Nephron (organoid): Measurements from ENCODE around the gene CD40LG.

ENCODE experiments used
- H3K27ac Mint-ChIP-seq, 3 experiments: 2 replicates each; pipeline ENCODE4 v1.8.0; 2020; ENCODE audit warnings: mixed read lengths in 3 of 3, mild to moderate bottlenecking in 2 of 3, moderate library complexity in 1 of 3
- H3K27me3 Mint-ChIP-seq: 2 replicates; pipeline ENCODE4 v1.8.0; 2021; ENCODE audit warnings: low read depth, mild to moderate bottlenecking, moderate library complexity, mixed read lengths
- H3K36me3 Mint-ChIP-seq: 2 replicates; pipeline ENCODE4 v1.8.0; 2020; ENCODE audit warnings: low read depth, mixed read lengths
- H3K4me1 Mint-ChIP-seq: 2 replicates; pipeline ENCODE4 v1.8.0; 2020; ENCODE audit warnings: mixed read lengths
- H3K4me3 Mint-ChIP-seq, 3 experiments: 2 replicates each; pipeline ENCODE4 v1.8.0; 2020; ENCODE audit warnings: mild to moderate bottlenecking in 3 of 3, mixed read lengths in 3 of 3, moderate library complexity in 2 of 3
- H3K9me3 Mint-ChIP-seq: 2 replicates; pipeline ENCODE4 v1.8.0; 2020; ENCODE audit warnings: mixed read lengths
- CTCF ChIP-seq, 3 experiments: fragments of 200-600 bp; sonication (generic); IDR thresholded peaks; one replicate each; pipeline ENCODE4 v1.5.0; 2021; ENCODE audit warnings: antibody characterized with exemption in 3 of 3; ENCODE audit not compliant: unreplicated experiment in 3 of 3

Gene CD40LG

GRCh38 chrX:136647677-136648360 is at the start of gene CD40LG:
CD40LG (plus strand) TSS chrX:136648158; CDS start chrX:136648249, 91 bp downstream.
- no peaks in the 10 kb centered on the region for H3K4me1 Mint-ChIP-seq
- no peaks in the 10 kb centered on the region for H3K27me3 Mint-ChIP-seq
- no peaks in the 10 kb centered on the region for H3K36me3 Mint-ChIP-seq
- no peak for TF ChIP-seq CTCF (IDR thresholded peaks at IDR 0.05; ENCODE audit: unreplicated experiment in 3 of 3)
- H3K9me3 Mint-ChIP-seq, result peaks cover 13% of the 10 kb centered on the region
- H3K27ac Mint-ChIP-seq, result no peak within 1 kb of the TSS
- no peak within 1 kb of the TSS for H3K4me3 Mint-ChIP-seq

GRCh38 chrX:136598631-136599030 is 49.3 kb upstream of the CD40LG start:
- H3K9me3 Mint-ChIP-seq, result peaks cover 12% of the 10 kb centered on the region
- no peak for TF ChIP-seq CTCF (IDR thresholded peaks at IDR 0.05; ENCODE audit: unreplicated experiment in 3 of 3)
- H3K4me1 Mint-ChIP-seq, result no peaks in the 10 kb centered on the region
- H3K27ac Mint-ChIP-seq, result no peak overlapping the region
- H3K4me3 Mint-ChIP-seq, result no peak overlapping the region
- H3K27me3 Mint-ChIP-seq, result no peaks in the 10 kb centered on the region
- H3K36me3 Mint-ChIP-seq, result no peaks in the 10 kb centered on the region

- H3K4me1 Mint-ChIP-seq, result no peaks in the 10 kb centered on the region
- H3K27me3 Mint-ChIP-seq, result no peaks in the 10 kb centered on the region
- peaks cover 6% of the 10 kb centered on the region for H3K9me3 Mint-ChIP-seq
- no peak overlapping the region for H3K4me3 Mint-ChIP-seq
- TF ChIP-seq CTCF (IDR thresholded peaks at IDR 0.05; ENCODE audit: unreplicated experiment in 3 of 3), result no peak
- H3K27ac Mint-ChIP-seq, result no peak overlapping the region
- no peaks in the 10 kb centered on the region for H3K36me3 Mint-ChIP-seq
Measured at GRCh38 chrX:136600059-136600458, 47.9 kb upstream of the CD40LG start.

- no peaks in the 10 kb centered on the region for H3K36me3 Mint-ChIP-seq
- TF ChIP-seq CTCF (IDR thresholded peaks at IDR 0.05; ENCODE audit: unreplicated experiment in 3 of 3), result no peak
- H3K9me3 Mint-ChIP-seq, result peaks cover 10% of the 10 kb centered on the region
- H3K4me3 Mint-ChIP-seq, result no peak overlapping the region
- H3K27me3 Mint-ChIP-seq, result no peaks in the 10 kb centered on the region
- H3K4me1 Mint-ChIP-seq, result no peaks in the 10 kb centered on the region
- H3K27ac Mint-ChIP-seq, result no peak overlapping the region
Measured at GRCh38 chrX:136607236-136607635, 40.7 kb upstream of the CD40LG start.

- H3K4me1 Mint-ChIP-seq, result no peaks in the 10 kb centered on the region
- TF ChIP-seq CTCF (IDR thresholded peaks at IDR 0.05; ENCODE audit: unreplicated experiment in 3 of 3), result no peak
- peaks cover 10% of the 10 kb centered on the region for H3K9me3 Mint-ChIP-seq
- no peak overlapping the region for H3K4me3 Mint-ChIP-seq
- no peak overlapping the region for H3K27ac Mint-ChIP-seq
- H3K27me3 Mint-ChIP-seq, result no peaks in the 10 kb centered on the region
- H3K36me3 Mint-ChIP-seq, result no peaks in the 10 kb centered on the region
Measured at GRCh38 chrX:136608295-136608933, 39.5 kb upstream of the CD40LG start.
